NCI-H82 treated with DMSO at 0.1 percent for 48 hours (cell line): ENCODE measurements around the gene PEAK1.

Source experiments
- DNase-seq: peaks from one replicate; lab custom pipeline; 2025; ENCODE audit not compliant: unreplicated experiment; lab: John Stamatoyannopoulos, UW

PEAK1 gene

GRCh38 chr15:77069521-77070121, 350.3 kb downstream of the PEAK1 start:
- no peak for DNase-seq

GRCh38 chr15:77068633-77069032, 351.3 kb downstream of the PEAK1 start:
- DNase-seq = no peak

- no peak for DNase-seq
These were observed 352.1 kb downstream of the PEAK1 start for GRCh38 chr15:77067691-77068367.

- peak; percentile 54 for DNase-seq
These were observed 352.8 kb downstream of the PEAK1 start for GRCh38 chr15:77066971-77067690.

GRCh38 chr15:77064539-77065308, 355.2 kb downstream of the PEAK1 start:
- no peak for DNase-seq

- DNase-seq = no peak
These were observed 355.8 kb downstream of the PEAK1 start for GRCh38 chr15:77064063-77064462.

- no peak for DNase-seq
These were observed 356.7 kb downstream of the PEAK1 start for GRCh38 chr15:77063249-77063648.

GRCh38 chr15:77060546-77060945, 359.4 kb downstream of the PEAK1 start:
- no peak for DNase-seq

- no peak for DNase-seq
These were observed 360.0 kb downstream of the PEAK1 start for GRCh38 chr15:77059786-77060361.

GRCh38 chr15:77058468-77058867, 361.4 kb downstream of the PEAK1 start:
- no peak for DNase-seq

GRCh38 chr15:77057685-77058084, 362.2 kb downstream of the PEAK1 start:
- DNase-seq = no peak

- no peak for DNase-seq
These were observed 362.8 kb downstream of the PEAK1 start for GRCh38 chr15:77057072-77057471.

- DNase-seq = no peak
These were observed 366.2 kb downstream of the PEAK1 start for GRCh38 chr15:77053709-77054108.

- DNase-seq = no peak
These were observed 367.3 kb downstream of the PEAK1 start for GRCh38 chr15:77052556-77052955.
